Right lobe of liver (tissue), 4 donors: ENCODE measurements around the gene KIAA1671.

Experiments
- POLR2A ChIP-seq: fragments of 450-650 bp; IDR thresholded peaks from one replicate; pipeline ENCODE4 v1.6.1; 2017; ENCODE audit warnings: antibody characterized with exemption, mild to moderate bottlenecking
- TF ChIP-seq, protein P1 (sequence below), 4 donors: fragments of 200-600 bp in 3 of 4; fragments of 450-650 bp in 1 of 4; IDR thresholded peaks; one replicate each; pipeline versions ENCODE4 v1.5.1 to v1.8.0; 2016 to 2022; ENCODE audit warnings: antibody characterized with exemption in 4 of 4, mild to moderate bottlenecking in 2 of 4
- donor health status: DM: no; HTN: no; CAD: no.
- donor health status: DM: no; HTN: no; CAD: no.
- donor health status: DM: no; HTN: yes; CAD: no.

DNA sequence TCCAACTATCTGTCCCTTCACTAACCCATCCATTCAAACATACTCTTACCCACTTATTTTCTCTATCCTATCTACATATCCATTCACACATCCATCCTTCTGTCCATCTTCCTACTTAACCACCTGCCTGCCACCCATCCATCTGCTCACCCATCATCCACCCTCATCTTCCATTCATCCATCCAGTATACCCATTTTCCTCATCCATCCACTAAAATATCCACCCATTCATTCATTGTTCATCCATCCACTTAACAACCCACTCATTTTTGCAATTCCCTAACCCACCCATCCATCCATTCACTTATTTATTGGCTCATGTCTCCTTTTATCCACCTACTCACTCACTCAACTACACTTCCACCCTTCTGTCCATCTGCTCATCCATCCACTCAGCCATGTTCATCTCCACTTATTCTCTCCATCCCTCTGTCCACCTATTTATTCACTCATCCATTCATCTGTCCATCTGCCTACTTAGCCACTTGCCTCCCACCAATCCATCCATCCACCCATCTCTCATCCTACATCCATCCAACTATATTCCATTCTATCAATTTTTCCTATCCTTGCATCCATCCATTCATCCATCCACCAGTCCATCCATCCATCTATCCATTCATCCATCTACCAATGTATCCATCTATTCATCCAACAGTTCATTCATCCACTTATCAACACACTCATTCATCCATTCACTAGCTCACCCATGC lies 16.6 kb upstream of the KIAA1671 start:
- no peak for TF ChIP-seq POLR2A
- TF ChIP-seq, protein P1, sequence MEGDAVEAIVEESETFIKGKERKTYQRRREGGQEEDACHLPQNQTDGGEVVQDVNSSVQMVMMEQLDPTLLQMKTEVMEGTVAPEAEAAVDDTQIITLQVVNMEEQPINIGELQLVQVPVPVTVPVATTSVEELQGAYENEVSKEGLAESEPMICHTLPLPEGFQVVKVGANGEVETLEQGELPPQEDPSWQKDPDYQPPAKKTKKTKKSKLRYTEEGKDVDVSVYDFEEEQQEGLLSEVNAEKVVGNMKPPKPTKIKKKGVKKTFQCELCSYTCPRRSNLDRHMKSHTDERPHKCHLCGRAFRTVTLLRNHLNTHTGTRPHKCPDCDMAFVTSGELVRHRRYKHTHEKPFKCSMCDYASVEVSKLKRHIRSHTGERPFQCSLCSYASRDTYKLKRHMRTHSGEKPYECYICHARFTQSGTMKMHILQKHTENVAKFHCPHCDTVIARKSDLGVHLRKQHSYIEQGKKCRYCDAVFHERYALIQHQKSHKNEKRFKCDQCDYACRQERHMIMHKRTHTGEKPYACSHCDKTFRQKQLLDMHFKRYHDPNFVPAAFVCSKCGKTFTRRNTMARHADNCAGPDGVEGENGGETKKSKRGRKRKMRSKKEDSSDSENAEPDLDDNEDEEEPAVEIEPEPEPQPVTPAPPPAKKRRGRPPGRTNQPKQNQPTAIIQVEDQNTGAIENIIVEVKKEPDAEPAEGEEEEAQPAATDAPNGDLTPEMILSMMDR (IDR thresholded peaks at IDR 0.05) = no peak
